ENCODE results near the gene LYPD3. TPM values are rescaled to one million over a fixed set of nuclear protein-coding genes. Genes with fewer than 3 reads are reported as not detected.
A peak's percentile ranks its signal among the peaks of the same experiment; 100 is the strongest.

The LYPD3 gene
- total RNA-seq, 4 donors from 2014 or later = not detected

- no peak for ATAC-seq
- peaks cover 12 to 35% (median 18%) of the 10 kb centered on the region in 3 donors for H3K27me3 ChIP-seq
- intact Hi-C loops (cut with DNase I; ENCODE audit: low total_unique reads) (no loop called here), in situ Hi-C loops (cut with MboI; ENCODE audit: low sequenced_read_pairs in 4 of 4) (no loop called here)
- H3K36me3 ChIP-seq = no peaks in the 10 kb centered on the region
- H3K4me1 ChIP-seq = no peaks in the 10 kb centered on the region
- H3K9me3 ChIP-seq = no peaks in the 10 kb centered on the region
- no peak for TF ChIP-seq CTCF (IDR thresholded peaks at IDR 0.05 in 4 of 5, conservative IDR thresholded peaks at IDR 0.05 in 1 of 5)
- no peak for TF ChIP-seq POLR2A (IDR thresholded peaks at IDR 0.05)
- no peak overlapping the region for H3K4me3 ChIP-seq
- H3K27ac ChIP-seq = no peak overlapping the region
- DNase-seq = no peak
These were observed 1.4 kb upstream of the LYPD3 start for GRCh38 chr19:43466793-43467192.

GRCh38 chr19:43464134-43464775 is 1.2 kb downstream of the LYPD3 start:
- TF ChIP-seq CTCF (IDR thresholded peaks at IDR 0.05 in 4 of 5, conservative IDR thresholded peaks at IDR 0.05 in 1 of 5) (no peak), POLR2A (IDR thresholded peaks at IDR 0.05) (peak in 1 of 2 donors; percentile 3)
- DNase-seq = peak in 1 of 2 donors; percentile 22
- Histone ChIP-seq H3K9me3 (no peaks in the 10 kb centered on the region), H3K27me3 (peaks cover 12 to 35% (median 18%) of the 10 kb centered on the region in 3 donors), H3K4me1 (no peaks in the 10 kb centered on the region), H3K27ac (peak overlapping the region; percentile 67 to 80 (median 70)), H3K4me3 (peak overlapping the region; percentile 64 to 94 (median 68)), H3K36me3 (no peaks in the 10 kb centered on the region)
- in situ Hi-C loops (cut with MboI; ENCODE audit: low sequenced_read_pairs in 4 of 4) = no loop called here
- intact Hi-C loops (cut with DNase I; ENCODE audit: low total_unique reads) = no loop called here
- ATAC-seq = peak; percentile 57 to 69

- peaks cover 12 to 35% (median 18%) of the 10 kb centered on the region in 3 donors for H3K27me3 ChIP-seq
- TF ChIP-seq CTCF (IDR thresholded peaks at IDR 0.05 in 4 of 5, conservative IDR thresholded peaks at IDR 0.05 in 1 of 5) = no peak
- peak in 1 of 2 donors; percentile 36 for TF ChIP-seq POLR2A (IDR thresholded peaks at IDR 0.05)
- peak; percentile 91 to 95 for ATAC-seq
- H3K4me3 ChIP-seq = peak overlapping the region; percentile 64 to 94 (median 68)
- intact Hi-C loops (cut with DNase I; ENCODE audit: low total_unique reads) = loop anchor here (1.0 kb wide), 2 partner anchors 12 to 41 kb away; partner anchors contain the start of gene PHLDB3
- H3K4me1 ChIP-seq = no peaks in the 10 kb centered on the region
- DNase-seq = peak; percentile 85 to 90
- peak overlapping the region; percentile 67 to 80 (median 70) for H3K27ac ChIP-seq
- no peaks in the 10 kb centered on the region for H3K9me3 ChIP-seq
- in situ Hi-C loops (cut with MboI; ENCODE audit: low sequenced_read_pairs in 4 of 4) = no loop called here
- no peaks in the 10 kb centered on the region for H3K36me3 ChIP-seq
These were observed 1.9 kb downstream of the LYPD3 start for GRCh38 chr19:43463381-43464133.

GRCh38 chr19:43462785-43463380 is 2.5 kb downstream of the LYPD3 start:
- Histone ChIP-seq H3K27me3 (peaks cover 12 to 35% (median 18%) of the 10 kb centered on the region in 3 donors), H3K4me1 (no peaks in the 10 kb centered on the region), H3K9me3 (no peaks in the 10 kb centered on the region), H3K4me3 (peak overlapping the region; percentile 64 to 94 (median 68)), H3K36me3 (no peaks in the 10 kb centered on the region), H3K27ac (peak overlapping the region in 1 of 4 donors; percentile 80)
- ATAC-seq (no peak), DNase-seq (no peak)
- in situ Hi-C loops (cut with MboI; ENCODE audit: low sequenced_read_pairs in 4 of 4) (no loop called here), intact Hi-C loops (cut with DNase I; ENCODE audit: low total_unique reads) (loop anchor here (1.0 kb wide), 2 partner anchors 12 to 41 kb away; partner anchors contain the start of gene PHLDB3)
- no peak for TF ChIP-seq POLR2A (IDR thresholded peaks at IDR 0.05)
- TF ChIP-seq CTCF (IDR thresholded peaks at IDR 0.05 in 4 of 5, conservative IDR thresholded peaks at IDR 0.05 in 1 of 5) = no peak
